DND-41 (cell line): ENCODE results near the gene KIAA1549.

Experiments
- ATAC-seq: fragments of 200-7000 bp; cut with Tn5 transposase; 3 replicates; pipeline ENCODE4 v1.9.1; 2021; ENCODE audit warnings: low read depth; ENCODE audit not compliant: insufficient read depth
- DNase-seq: peaks from one replicate; pipeline ENCODE4 v3.0.0-alpha.2; 2020
- H2AFZ ChIP-seq: 2 replicates; pipeline ENCODE4 v1.6.0; 2012; ENCODE audit warnings: low read depth, low read length
- H3K27ac ChIP-seq: 2 replicates; pipeline ENCODE4 v1.5.1; 2012; ENCODE audit warnings: low read length, inconsistent platforms
- H3K27me3 ChIP-seq: fragments of 200-600 bp; sonication (generic); 2 replicates; pipeline ENCODE4 v1.6.0; 2012; ENCODE audit warnings: low read length, mild to moderate bottlenecking, inconsistent platforms; ENCODE audit not compliant: insufficient read depth, poor library complexity
- H3K36me3 ChIP-seq: 2 replicates; pipeline ENCODE4 v1.5.1; 2012; ENCODE audit warnings: low read length, inconsistent platforms; ENCODE audit not compliant: insufficient read depth
- H3K4me1 ChIP-seq: 2 replicates; pipeline ENCODE4 v1.5.1; 2012; ENCODE audit warnings: mild to moderate bottlenecking, low read length; ENCODE audit not compliant: insufficient read depth
- H3K4me2 ChIP-seq: 2 replicates; pipeline ENCODE4 v1.6.0; 2012; ENCODE audit warnings: mild to moderate bottlenecking, moderate library complexity, low read length, inconsistent platforms; ENCODE audit not compliant: insufficient read depth
- H3K4me3 ChIP-seq, 2 experiments: fragments of 200-600 bp in 1 of 2; shearing (Covaris generic) in 1 of 2; 2 replicates each; pipeline ENCODE4 v1.5.1; 2012 to 2016; ENCODE audit warnings: inconsistent platforms in 2 of 2, low read length in 2 of 2, mild to moderate bottlenecking in 2 of 2, low read depth in 1 of 2, moderate library complexity in 1 of 2
- H3K79me2 ChIP-seq: 2 replicates; pipeline ENCODE4 v1.6.0; 2012; ENCODE audit warnings: low read length, inconsistent platforms; ENCODE audit not compliant: insufficient read depth
- H3K9ac ChIP-seq: 2 replicates; pipeline ENCODE4 v1.6.0; 2012; ENCODE audit warnings: low read depth, mild to moderate bottlenecking, inconsistent platforms, low read length, moderate library complexity
- H3K9me3 ChIP-seq: 2 replicates; pipeline ENCODE4 v1.5.1; 2012; ENCODE audit warnings: low read length, moderate library complexity, mild to moderate bottlenecking, inconsistent platforms; ENCODE audit not compliant: insufficient read depth, severe bottlenecking
- H4K20me1 ChIP-seq: 2 replicates; pipeline ENCODE4 v1.6.0; 2012; ENCODE audit warnings: low read length; ENCODE audit not compliant: insufficient read depth
- EZH2 ChIP-seq: IDR thresholded peaks from 3 replicates; pipeline ENCODE4 v1.6.1; 2012; ENCODE audit warnings: borderline replicate concordance, low read depth, mild to moderate bottlenecking, moderate library complexity, low read length, inconsistent platforms; ENCODE audit not compliant: severe bottlenecking
- TF ChIP-seq, protein P1 (sequence below): IDR thresholded peaks from 2 replicates; pipeline ENCODE4 v1.5.1; 2012; ENCODE audit warnings: borderline replicate concordance, low read length, moderate library complexity, mild to moderate bottlenecking; ENCODE audit not compliant: poor library complexity, severe bottlenecking; ENCODE audit errors: extremely low read depth

The KIAA1549 gene

DNA sequence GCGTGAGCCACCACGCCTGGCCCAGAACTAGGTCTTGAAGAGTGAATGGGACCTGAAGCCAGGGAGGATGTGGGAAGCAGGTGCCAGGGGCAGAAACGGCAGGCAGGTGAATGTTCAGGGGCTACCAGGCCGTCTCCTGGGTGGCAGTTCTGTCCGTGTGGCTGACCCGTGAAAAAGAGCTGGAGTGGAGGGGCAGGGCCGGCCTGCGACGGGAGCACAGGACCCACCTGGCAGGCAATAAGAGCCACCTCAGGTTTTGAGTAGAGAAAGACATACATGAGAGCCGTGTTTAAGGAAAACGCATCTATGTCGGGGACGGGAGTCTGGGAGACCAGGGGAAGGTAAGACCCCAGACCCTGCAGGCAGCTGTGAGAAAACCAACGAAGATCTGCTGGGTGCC lies 112.5 kb downstream of the KIAA1549 start:
- H3K4me2 ChIP-seq, result no peak overlapping the region
- no peak overlapping the region for H3K27ac ChIP-seq
- H3K4me1 ChIP-seq, result no peaks in the 10 kb centered on the region
- TF ChIP-seq, protein P1, sequence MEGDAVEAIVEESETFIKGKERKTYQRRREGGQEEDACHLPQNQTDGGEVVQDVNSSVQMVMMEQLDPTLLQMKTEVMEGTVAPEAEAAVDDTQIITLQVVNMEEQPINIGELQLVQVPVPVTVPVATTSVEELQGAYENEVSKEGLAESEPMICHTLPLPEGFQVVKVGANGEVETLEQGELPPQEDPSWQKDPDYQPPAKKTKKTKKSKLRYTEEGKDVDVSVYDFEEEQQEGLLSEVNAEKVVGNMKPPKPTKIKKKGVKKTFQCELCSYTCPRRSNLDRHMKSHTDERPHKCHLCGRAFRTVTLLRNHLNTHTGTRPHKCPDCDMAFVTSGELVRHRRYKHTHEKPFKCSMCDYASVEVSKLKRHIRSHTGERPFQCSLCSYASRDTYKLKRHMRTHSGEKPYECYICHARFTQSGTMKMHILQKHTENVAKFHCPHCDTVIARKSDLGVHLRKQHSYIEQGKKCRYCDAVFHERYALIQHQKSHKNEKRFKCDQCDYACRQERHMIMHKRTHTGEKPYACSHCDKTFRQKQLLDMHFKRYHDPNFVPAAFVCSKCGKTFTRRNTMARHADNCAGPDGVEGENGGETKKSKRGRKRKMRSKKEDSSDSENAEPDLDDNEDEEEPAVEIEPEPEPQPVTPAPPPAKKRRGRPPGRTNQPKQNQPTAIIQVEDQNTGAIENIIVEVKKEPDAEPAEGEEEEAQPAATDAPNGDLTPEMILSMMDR, result no peak
- no peak for TF ChIP-seq EZH2
- no peaks in the 10 kb centered on the region for H3K79me2 ChIP-seq
- H3K36me3 ChIP-seq, result 0 out of 2 replicates have a peak, but pooled peaks cover 7% of the 10 kb centered on the region
- no peak for ATAC-seq
- no peak for DNase-seq
- H3K27me3 ChIP-seq, result no peaks in the 10 kb centered on the region
- no peaks in the 10 kb centered on the region for H4K20me1 ChIP-seq
- no peak overlapping the region for H3K9ac ChIP-seq
- H3K9me3 ChIP-seq, result no peaks in the 10 kb centered on the region
- no peak overlapping the region for H2AFZ ChIP-seq
- no peak overlapping the region for H3K4me3 ChIP-seq

DNA sequence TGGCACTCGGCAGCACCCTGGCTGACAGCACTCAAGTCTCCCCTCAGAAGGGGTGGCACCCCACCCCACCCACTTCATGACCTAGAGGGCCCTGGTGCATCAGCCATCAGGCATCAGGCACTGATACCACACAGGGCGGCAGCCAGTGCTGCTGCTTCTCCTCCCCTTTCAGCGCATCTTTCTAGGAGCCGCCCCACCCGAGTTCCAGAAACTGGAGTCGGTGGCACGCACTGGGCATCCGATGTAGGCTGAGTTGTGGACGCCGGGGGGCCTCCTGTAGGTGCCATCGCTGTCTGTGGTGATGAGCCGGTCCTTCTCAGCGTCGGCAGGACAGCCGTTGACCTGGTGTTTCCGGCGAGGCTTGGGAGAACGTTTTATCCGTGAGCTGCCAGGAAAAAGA lies 113.4 kb downstream of the KIAA1549 start:
- no peaks in the 10 kb centered on the region for H3K4me1 ChIP-seq
- ATAC-seq (no peak), DNase-seq (no peak)
- no peak for TF ChIP-seq EZH2
- TF ChIP-seq, protein P1, result no peak
- H3K27ac ChIP-seq, result no peak overlapping the region
- H4K20me1 ChIP-seq, result no peaks in the 10 kb centered on the region
- no peaks in the 10 kb centered on the region for H3K27me3 ChIP-seq
- H3K9me3 ChIP-seq, result no peaks in the 10 kb centered on the region
- H3K9ac ChIP-seq, result no peak overlapping the region
- no peak overlapping the region for H2AFZ ChIP-seq
- H3K4me2 ChIP-seq, result no peak overlapping the region
- no peak overlapping the region for H3K4me3 ChIP-seq
- H3K36me3 ChIP-seq, result 0 out of 2 replicates have a peak, but pooled peaks cover 7% of the 10 kb centered on the region
- H3K79me2 ChIP-seq, result no peaks in the 10 kb centered on the region

DNA sequence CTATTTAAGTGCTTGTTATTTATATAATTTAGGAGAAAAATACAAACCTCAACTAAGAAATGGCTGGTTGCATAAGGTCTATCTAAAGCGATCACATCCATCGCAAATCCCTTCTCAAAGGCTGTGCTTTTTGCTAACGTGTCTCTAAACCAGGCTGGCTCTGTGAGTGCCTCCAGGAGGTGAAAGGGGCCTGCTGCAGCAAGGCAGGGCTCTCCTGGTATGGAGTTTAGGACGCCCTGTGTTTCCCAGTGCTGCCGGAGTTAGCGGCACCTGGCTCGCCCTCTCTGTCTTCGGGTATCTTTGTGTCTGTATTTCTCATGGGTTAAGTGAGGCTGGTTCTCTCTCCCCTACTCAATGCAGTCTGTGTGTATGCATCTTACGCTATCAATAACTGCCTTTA lies 114.8 kb downstream of the KIAA1549 start:
- Histone ChIP-seq H2AFZ (no peak overlapping the region), H3K79me2 (no peaks in the 10 kb centered on the region), H3K4me3 (no peak overlapping the region), H3K9me3 (no peaks in the 10 kb centered on the region), H3K27me3 (no peaks in the 10 kb centered on the region), H3K9ac (no peak overlapping the region), H3K27ac (no peak overlapping the region), H3K36me3 (0 out of 2 replicates have a peak, but pooled peaks cover 7% of the 10 kb centered on the region), H3K4me1 (no peaks in the 10 kb centered on the region), H4K20me1 (no peaks in the 10 kb centered on the region), H3K4me2 (no peak overlapping the region)
- no peak for ATAC-seq
- TF ChIP-seq EZH2, result no peak
- TF ChIP-seq, protein P1, result no peak
- DNase-seq, result no peak

DNA sequence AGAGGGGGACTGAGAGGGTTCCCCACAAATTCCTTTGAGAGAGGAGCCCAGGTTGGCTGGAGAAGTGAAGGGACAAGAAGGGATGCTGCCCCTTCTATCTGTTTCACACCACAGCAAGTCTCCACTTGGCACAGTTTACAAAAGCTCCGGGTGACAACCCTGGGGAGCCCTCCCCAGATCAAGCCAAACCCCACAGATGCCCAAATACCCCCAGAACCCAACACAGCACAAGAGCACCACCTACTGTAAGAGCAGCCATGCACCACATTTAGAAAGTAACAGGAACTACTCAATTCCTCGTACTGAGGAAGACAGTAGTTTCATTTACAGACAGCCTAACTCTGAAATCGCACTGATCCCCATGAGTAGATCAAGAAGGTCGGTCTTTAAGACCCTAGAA lies 115.3 kb downstream of the KIAA1549 start:
- no peak overlapping the region for H3K4me2 ChIP-seq
- ATAC-seq (peak; percentile 81), DNase-seq (peak; percentile 39)
- 0 out of 2 replicates have a peak, but pooled peaks cover 7% of the 10 kb centered on the region for H3K36me3 ChIP-seq
- no peak overlapping the region for H3K27ac ChIP-seq
- H3K9me3 ChIP-seq, result no peaks in the 10 kb centered on the region
- no peaks in the 10 kb centered on the region for H3K79me2 ChIP-seq
- H2AFZ ChIP-seq, result no peak overlapping the region
- H3K4me3 ChIP-seq, result no peak overlapping the region
- TF ChIP-seq, protein P1, result peak; percentile 68
- TF ChIP-seq EZH2, result no peak
- no peaks in the 10 kb centered on the region for H4K20me1 ChIP-seq
- no peak overlapping the region for H3K9ac ChIP-seq
- H3K4me1 ChIP-seq, result no peaks in the 10 kb centered on the region
- no peaks in the 10 kb centered on the region for H3K27me3 ChIP-seq
